VCaP (cell line): Measurements from ENCODE around the gene ROBO1.

ENCODE experiments used
- H3K27ac ChIP-seq: fragments of 450-650 bp; 2 replicates; pipeline ENCODE4 v1.5.1; 2017
- CTCF ChIP-seq: fragments of 450-650 bp; conservative IDR thresholded peaks from 2 replicates; pipeline ENCODE4 v1.5.1; 2017; ENCODE audit warnings: mild to moderate bottlenecking, moderate library complexity

ROBO1 gene

GRCh38 chr3:78974181-78974790, 793.5 kb downstream of the ROBO1 start:
- no peak for TF ChIP-seq CTCF
- no peak overlapping the region for H3K27ac ChIP-seq

- TF ChIP-seq CTCF = no peak
Observed at GRCh38 chr3:78972617-78973301, 795.0 kb downstream of the ROBO1 start.

GRCh38 chr3:78970656-78971055, 797.1 kb downstream of the ROBO1 start:
- no peak overlapping the region for H3K27ac ChIP-seq
- TF ChIP-seq CTCF = no peak

More at GRCh38 chr3:78972617-78973301, 795.0 kb downstream of the ROBO1 start:
- no peak overlapping the region for H3K27ac ChIP-seq

- no peak for TF ChIP-seq CTCF
- no peak overlapping the region for H3K27ac ChIP-seq
Observed at GRCh38 chr3:78969483-78969882, 798.3 kb downstream of the ROBO1 start.

- no peak overlapping the region for H3K27ac ChIP-seq
- no peak for TF ChIP-seq CTCF
Observed at GRCh38 chr3:78967061-78967460, 800.7 kb downstream of the ROBO1 start.

- H3K27ac ChIP-seq = no peak overlapping the region
- TF ChIP-seq CTCF = no peak
Observed at GRCh38 chr3:78963771-78964170, 804.0 kb downstream of the ROBO1 start.

GRCh38 chr3:78957456-78957855, 810.3 kb downstream of the ROBO1 start:
- no peak for TF ChIP-seq CTCF
- no peak overlapping the region for H3K27ac ChIP-seq
